Urinary bladder (tissue), 4 donors: ENCODE results near the gene ZNF580. TPM values are rescaled to one million over a fixed set of nuclear protein-coding genes. Genes with fewer than 3 reads are reported as not detected.

Experiments used
- DNase-seq: peaks from one replicate; pipeline ENCODE4 v3.0.0-alpha.2; 2015; ENCODE audit errors: extremely low spot score
- H3K27ac ChIP-seq: one replicate; pipeline ENCODE4 v1.5.1; 2013; ENCODE audit warnings: low read depth, mild to moderate bottlenecking, moderate library complexity
- H3K36me3 ChIP-seq: one replicate; pipeline ENCODE4 v1.6.1; 2013; ENCODE audit warnings: mild to moderate bottlenecking, moderate library complexity; ENCODE audit not compliant: insufficient read depth
- H3K4me1 ChIP-seq: one replicate; pipeline ENCODE4 v1.6.1; 2013; ENCODE audit warnings: mild to moderate bottlenecking, moderate library complexity; ENCODE audit not compliant: insufficient read depth
- H3K4me3 ChIP-seq: one replicate; pipeline ENCODE4 v1.5.1; 2013; ENCODE audit warnings: low read depth, low read length
- WGBS: extraction: QIAGEN DNeasy Blood & Tissue Kit; methylation state at CpG from one replicate; pipeline ENCODE4 v1.1.7; 2013; 5-methylcytosine and 5-hydroxymethylcytosine counted together
- polyA plus RNA-seq: library from polyadenylated mRNA; stranded (reverse); fragments of 200-250 nt; gene quantifications from one replicate; pipeline ENCODE4 v1.2.3, GENCODE V29; 2013
- total RNA-seq: library from RNA; depleted of rRNA; stranded (reverse); fragments of >200 nt; gene quantifications from one replicate; pipeline ENCODE4 v1.2.3, GENCODE V29; 2014
- donor health status: healthy with polysubstance abuse.
- donor health status: healthy.

ZNF580 gene
- total and polyA plus RNA-seq, 2 donors: 4.1 to 49.0 TPM

DNA sequence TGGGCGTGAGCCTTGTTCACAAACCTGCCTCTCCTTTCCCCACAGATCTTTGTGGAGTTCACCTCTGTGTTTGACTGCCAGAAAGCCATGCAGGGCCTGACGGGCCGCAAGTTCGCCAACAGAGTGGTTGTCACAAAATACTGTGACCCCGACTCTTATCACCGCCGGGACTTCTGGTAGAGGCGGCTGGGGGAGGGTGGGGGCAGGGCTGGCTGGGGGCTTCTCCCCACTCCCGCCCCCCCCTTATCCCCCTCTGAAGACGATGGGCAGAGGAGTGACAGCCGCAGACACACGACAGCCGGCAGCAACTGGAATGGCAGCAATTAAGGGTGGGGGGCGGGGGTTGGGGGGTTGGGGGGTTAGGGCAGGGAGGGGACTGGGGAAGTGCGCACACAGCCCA is 33.1 kb downstream of the ZNF580 start:
- Histone ChIP-seq H3K4me3 (no peak overlapping the region), H3K27ac (no peak overlapping the region), H3K4me1 (no peaks in the 10 kb centered on the region), H3K36me3 (peaks cover 11% of the 10 kb centered on the region)
- WGBS: 75% methylated on average over 13 of the region's 15 CpGs
- DNase-seq: no peak

DNA sequence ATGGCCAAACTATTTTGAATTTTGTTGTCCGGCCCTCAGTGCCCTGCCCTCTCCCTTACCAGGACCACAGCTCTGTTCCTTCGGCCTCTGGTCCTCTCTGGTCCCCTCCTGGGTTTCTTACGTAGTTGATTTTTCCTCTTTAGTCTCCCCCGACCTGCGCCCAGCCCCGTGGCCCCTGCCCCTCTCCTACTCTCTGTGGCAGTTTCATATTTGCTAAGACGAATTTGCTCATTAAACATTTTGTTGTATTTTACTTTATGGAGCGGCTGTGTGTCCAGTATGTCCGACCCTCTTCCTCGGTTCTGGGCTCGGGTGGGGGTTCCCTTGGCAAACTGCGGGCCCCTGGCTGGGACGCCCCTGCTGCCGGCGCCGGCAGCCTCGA is 33.6 kb downstream of the ZNF580 start:
- WGBS: 23% methylated on average over 17 of the region's 17 CpGs
- Histone ChIP-seq H3K36me3 (peaks cover 8% of the 10 kb centered on the region), H3K27ac (peak overlapping the region; percentile 30), H3K4me1 (no peaks in the 10 kb centered on the region), H3K4me3 (peak overlapping the region; percentile 98)
- DNase-seq: no peak

DNA sequence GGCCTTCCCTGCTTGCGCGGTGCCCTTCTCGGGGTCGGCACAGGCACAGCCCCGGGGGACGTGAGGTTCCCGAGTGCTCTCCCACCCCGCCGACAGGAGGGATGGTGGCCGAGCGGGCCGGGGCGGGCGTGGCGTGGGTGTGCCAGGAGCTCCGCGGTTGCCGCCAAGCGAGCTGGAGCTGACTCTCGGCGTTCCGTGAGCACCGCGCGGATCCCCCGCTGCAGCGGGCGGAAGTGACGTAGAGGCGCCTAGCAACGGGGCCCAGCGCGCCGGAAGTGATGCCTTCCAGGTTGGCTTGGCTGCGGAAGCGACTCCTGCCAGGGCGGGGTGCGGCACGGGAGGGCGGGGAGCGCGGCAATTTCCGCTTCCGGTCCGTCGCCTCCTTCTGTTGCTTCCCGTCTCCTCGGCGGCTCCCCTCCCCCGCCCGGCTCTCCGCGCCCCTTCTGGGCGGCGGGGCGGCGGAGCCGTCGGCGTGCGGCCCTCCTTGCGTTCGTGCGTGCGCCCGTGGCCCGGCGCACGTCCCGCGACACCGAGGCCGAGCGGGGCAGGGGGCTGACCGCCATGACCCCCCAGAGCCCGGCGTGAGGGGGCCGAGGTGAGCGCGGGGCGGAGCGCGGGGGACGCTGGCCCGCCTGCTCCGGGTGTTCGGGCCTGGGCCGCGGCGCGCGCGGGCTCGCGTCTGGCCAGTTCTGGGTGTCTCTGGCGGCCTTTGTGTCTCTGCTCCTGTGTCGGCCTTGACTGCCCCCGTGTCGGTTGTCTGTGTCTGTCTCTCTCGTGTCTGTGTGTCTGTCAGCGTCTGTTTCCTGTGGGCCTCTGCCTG is 34.2 kb downstream of the ZNF580 start, which contains the start of gene EPN1:
Gene EPN1 (plus strand): TSS at position 386 of the 820 bp plus-strand sequence. CDS start 3,402 bp downstream, outside the sequence.
- Histone ChIP-seq H3K36me3 (peaks cover 5% of the 10 kb centered on the region), H3K4me1 (no peaks in the 10 kb centered on the region), H3K27ac (peak within 1 kb of the TSS; percentile 88), H3K4me3 (peak within 1 kb of the TSS; percentile 98)
- peak; percentile 83 for DNase-seq
- 1% methylated on average over 101 of the region's 101 CpGs for WGBS

DNA sequence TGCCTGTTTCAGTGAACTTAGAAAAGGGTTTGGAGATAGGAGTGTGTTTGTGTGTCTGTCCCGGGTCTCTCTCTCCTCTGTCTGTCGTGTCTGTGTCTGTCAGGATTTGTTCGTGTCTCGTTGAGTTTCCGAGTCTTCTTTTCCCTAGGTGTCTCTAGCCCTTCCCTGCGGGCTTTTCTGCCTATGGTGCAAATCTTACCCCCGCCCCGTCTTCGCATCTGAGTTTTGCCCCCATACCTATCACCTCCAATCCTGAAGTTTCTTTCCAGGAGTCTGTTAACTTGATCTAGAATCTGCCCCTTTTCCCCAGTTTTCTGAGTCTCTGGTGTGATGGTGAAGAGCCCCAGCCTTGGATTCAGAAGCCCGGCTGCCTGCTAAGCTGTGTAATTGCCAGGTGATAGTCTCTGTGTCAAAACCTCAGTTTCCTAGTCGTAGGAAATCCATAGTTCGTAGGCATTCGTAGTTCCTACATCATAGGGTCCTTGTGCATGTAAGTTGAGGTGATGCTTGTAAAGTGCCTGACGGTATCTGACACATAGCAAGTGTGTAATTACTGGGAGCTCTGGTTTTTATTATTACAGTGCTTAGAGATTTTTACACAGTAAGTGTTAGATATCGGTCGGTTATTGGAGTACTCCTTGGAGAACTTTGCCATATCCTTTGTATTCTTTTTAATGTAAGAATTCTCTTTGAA is 35.0 kb downstream of the ZNF580 start:
- H3K4me1 ChIP-seq: no peaks in the 10 kb centered on the region
- H3K27ac ChIP-seq: peak overlapping the region; percentile 88
- no peaks in the 10 kb centered on the region for H3K36me3 ChIP-seq
- peak overlapping the region; percentile 98 for H3K4me3 ChIP-seq
- no peak for DNase-seq
- 14% methylated on average over 16 of the region's 16 CpGs for WGBS

DNA sequence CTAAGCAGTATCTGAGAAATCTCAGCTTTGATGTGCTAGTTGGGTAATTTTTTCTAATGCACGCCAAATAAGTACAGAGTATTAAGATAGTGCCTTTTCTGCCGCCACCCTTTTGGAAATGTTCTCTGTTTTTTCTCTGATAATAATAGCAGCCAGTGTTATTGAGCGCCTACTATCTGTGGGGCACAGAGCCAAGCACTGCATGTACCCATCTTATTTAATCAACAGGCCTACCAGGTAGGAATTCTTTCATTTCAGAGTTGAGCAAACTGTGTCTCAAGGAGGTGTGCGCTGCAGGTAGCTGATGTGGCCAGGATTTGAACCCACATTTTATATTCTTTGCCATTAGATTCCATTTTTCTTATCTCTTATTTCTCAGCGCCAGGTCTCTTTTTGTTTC is 35.6 kb downstream of the ZNF580 start:
- H3K4me1 ChIP-seq: no peaks in the 10 kb centered on the region
- WGBS: 65% methylated on average over 5 of the region's 5 CpGs
- no peak for DNase-seq
- H3K4me3 ChIP-seq: no peak overlapping the region
- H3K27ac ChIP-seq: no peak overlapping the region
- H3K36me3 ChIP-seq: no peaks in the 10 kb centered on the region

DNA sequence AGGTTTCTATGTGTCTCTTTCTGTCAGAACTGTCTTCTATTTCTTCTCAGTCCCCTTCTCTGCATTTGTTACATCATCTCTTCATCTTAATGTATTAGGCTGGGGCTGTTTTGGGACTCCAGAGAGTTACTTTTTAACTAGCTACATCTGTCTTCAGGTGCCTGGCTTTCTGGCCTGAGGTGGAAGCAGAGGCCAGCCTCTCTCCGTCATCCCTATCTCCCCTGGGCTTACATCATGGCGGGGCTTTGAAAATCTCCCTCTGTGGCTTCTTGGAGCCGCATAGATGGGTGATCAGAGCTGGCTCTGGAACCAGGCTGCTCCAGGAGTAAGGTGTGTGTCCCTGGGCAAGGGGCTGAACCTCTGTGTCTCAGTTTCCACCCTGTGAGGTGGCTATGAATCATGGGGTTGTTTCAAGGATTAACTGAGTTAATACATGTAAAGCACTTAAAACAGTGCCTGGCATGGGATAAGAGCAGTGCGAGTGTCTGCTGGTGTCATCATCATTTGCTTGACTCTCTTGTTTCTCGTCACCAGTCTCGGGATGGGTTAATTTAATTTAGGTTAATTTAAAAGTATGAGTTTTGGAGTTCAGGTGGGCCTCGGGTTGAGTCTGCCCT is 36.2 kb downstream of the ZNF580 start:
- 81% methylated on average over 7 of the region's 7 CpGs for WGBS
- no peak overlapping the region for H3K4me3 ChIP-seq
- no peaks in the 10 kb centered on the region for H3K4me1 ChIP-seq
- H3K27ac ChIP-seq: no peak overlapping the region
- DNase-seq: no peak
- H3K36me3 ChIP-seq: no peaks in the 10 kb centered on the region

DNA sequence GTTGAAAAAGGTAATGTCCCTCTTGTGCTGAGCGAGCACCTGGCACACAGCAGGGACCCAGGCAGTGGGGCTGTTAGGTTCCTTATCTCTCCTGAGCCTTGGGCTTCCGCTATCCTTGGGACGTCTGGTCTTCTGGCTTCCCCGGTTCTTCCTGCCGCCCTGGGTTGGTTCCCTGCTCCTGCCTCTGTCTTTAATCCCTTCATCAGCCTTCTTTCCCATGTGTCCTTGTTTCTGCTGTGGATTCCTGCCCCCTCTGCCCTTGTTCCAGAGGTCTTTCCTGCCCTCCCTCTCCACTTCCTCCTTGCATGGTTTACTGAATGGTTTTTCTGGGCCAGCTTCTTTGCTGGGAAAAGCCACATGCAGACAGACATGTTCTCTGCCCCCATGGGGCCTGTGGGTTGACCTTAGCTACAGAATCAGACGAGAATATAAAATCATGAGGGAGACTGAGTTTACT is 36.8 kb downstream of the ZNF580 start:
- H3K36me3 ChIP-seq: no peaks in the 10 kb centered on the region
- no peak for DNase-seq
- 61% methylated on average over 6 of the region's 6 CpGs for WGBS
- H3K4me1 ChIP-seq: no peaks in the 10 kb centered on the region
- H3K4me3 ChIP-seq: no peak overlapping the region
- no peak overlapping the region for H3K27ac ChIP-seq

DNA sequence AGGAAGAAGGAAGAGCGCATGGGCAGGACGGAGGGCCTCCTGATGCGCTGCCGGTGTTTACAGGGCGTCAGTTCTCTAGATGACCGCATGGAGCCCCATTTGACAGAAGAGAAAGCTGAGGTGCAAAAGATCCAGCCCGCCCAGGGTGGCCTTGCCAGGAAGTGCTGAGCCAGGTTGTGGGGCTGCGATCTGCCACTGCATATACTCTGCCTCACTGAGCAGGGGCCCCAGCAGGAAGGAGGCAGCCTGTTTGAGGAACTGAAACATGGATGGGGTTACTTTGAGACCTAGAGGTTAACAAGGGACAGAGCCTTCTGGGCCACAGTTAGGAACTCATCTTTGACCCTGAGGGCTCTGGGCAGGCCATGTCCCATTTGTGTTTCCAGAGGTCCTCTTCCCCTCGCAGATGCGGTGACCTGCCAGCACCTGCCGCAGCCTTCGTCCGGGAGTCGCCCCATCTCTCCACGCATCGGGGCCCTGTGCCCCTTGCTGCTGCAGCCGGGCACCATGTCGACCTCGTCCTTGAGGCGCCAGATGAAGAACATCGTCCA is 37.4 kb downstream of the ZNF580 start:
- Histone ChIP-seq H3K4me1 (no peaks in the 10 kb centered on the region), H3K36me3 (no peaks in the 10 kb centered on the region), H3K4me3 (no peak overlapping the region), H3K27ac (no peak overlapping the region)
- 90% methylated on average over 21 of the region's 21 CpGs for WGBS
- no peak for DNase-seq

DNA sequence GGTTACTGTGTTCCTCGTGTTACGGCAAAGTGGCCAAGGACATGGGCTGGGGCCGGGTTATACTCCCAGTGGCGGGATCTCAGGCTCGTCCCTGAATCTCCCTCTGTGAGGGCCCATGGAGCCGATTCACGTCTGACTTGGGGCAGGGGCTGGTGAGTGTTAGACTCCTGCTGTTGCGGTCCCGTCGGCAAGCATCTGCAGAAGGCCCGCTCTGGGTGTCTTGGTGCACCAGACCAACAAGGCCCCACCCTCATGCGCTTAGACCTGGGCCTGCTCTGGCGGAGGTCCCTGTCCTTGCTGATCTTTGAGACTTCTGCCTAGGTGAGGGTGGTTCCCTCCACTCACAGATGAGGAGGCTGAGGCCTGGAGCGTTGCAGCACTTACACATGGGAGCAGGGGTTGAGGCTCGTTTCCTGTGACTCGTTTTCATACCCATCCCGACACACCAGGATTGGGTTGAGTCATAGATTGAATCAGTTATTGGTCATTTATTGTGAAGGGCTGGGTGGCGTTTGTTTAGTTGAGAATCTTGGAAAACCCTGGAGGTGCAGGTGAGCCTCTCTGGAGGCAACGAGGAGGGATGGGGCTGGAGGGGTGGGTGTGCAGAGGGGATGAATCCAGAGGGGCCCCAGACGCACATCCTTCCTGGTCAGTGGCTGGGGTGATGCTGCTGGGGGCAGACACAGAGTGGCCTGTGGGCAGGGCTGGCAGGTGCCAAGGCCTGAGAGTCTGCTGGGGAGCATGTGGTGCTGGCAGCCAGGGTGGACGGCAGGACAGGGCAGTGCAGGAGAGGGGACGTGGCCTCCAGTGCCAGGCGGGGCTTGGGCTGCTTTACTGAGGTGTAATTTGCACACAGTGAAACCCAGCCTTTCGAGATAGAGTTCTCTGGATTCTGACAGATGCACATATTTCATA is 38.8 kb downstream of the ZNF580 start:
- H3K36me3 ChIP-seq: no peaks in the 10 kb centered on the region
- H3K4me1 ChIP-seq: no peaks in the 10 kb centered on the region
- no peak overlapping the region for H3K27ac ChIP-seq
- H3K4me3 ChIP-seq: no peak overlapping the region
- DNase-seq: no peak
- 90% methylated on average over 24 of the region's 24 CpGs for WGBS

DNA sequence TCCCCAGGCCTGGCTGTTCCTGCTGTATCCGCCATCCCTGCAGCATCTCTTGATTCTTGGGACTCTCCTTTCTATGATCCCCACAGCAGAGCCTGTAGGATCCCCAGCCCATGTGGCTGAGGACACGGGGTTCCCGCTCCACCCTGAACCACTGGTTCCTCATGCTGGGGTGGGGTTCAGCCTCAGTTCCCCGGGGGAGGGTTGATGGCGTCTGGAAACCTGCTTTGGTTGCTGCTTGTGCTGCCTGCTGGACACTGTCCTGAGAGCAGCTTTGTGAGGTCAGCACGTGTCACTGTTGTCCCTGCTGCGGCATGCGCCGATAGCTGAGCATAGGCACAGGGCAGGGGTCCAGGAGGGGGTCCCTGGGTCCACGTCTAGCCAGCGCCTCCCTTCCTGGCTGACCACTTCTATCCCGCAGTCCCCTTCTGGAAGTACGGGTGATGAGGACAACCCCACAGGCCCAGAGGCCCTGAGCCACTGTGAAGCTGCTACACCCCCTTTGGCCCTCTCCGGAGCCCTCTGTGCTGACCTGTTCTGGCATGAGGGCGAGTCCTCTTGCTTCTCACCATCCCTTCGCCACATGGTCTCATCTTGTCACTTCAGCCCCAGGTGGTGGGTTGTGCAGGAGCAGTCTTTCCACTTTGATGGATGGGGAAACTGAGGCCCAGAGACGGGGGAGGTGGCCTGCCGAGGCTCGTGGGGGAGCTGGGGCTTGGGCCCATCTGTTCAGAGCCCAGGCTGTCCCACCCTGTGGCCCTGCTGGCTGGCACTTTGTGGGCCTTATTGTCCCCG is 39.7 kb downstream of the ZNF580 start:
- H3K4me3 ChIP-seq: no peak overlapping the region
- no peak for DNase-seq
- 93% methylated on average over 20 of the region's 20 CpGs for WGBS
- no peaks in the 10 kb centered on the region for H3K36me3 ChIP-seq
- no peak overlapping the region for H3K27ac ChIP-seq
- H3K4me1 ChIP-seq: no peaks in the 10 kb centered on the region

DNA sequence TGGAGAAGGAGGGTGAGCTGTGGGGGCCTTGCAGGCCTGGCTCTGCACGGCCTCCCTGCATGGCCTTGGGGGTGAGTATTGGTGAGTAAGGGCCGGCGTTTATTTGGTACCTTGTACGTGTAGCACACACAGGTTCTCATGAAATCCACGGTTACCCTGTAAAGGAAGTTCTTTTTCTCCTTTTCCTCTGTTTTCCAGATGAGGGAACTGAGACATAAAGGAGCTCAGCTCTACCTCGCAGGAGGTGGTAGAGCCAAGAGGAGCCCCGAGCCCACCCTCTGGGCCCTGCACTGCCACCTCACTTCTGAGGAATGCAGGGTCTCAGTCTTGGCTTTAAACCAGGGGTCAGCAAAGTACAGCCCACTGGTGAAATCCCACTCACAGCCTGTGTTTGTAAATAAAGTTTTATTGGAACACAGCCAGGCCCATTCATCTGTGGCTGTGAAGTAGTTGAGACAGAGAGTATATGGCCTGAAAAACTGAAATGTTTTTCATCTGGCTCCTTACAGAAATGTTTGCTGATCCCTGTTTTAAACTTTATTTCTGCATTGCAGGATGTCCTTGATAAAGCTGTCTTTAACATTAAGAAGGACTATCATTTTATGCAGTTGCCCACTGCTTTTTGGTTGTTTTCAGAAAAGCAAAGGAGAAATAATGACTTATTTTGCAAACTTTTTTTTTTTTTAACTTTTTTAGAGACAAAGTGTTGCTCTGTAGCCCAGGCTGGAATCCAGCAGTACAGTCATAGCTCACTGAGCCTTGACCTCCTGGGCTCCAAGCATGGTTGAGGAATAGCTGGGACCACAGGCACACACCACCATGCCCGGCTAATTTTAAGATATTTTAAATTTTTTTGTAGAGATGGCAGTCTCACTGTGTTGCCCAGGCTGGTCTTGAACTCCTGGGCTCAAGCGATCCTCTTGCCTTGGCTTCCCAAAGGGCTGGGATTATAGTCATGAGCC is 40.6 kb downstream of the ZNF580 start:
- no peak for DNase-seq
- Histone ChIP-seq H3K36me3 (no peaks in the 10 kb centered on the region), H3K4me3 (no peak overlapping the region), H3K4me1 (no peaks in the 10 kb centered on the region), H3K27ac (no peak overlapping the region)
- 85% methylated on average over 9 of the region's 9 CpGs for WGBS
